Neutrophil (primary cell): ENCODE results near the gene AGR2.

Experiments
- H3K27ac ChIP-seq: fragments of 200-600 bp; sonication (generic); 2 replicates; pipeline ENCODE4 v1.5.1; 2016; ENCODE audit warnings: mild to moderate bottlenecking, moderate library complexity
- H3K27me3 ChIP-seq: fragments of 200-600 bp; sonication (generic); 2 replicates; pipeline ENCODE4 v1.6.0; 2016; ENCODE audit warnings: mild to moderate bottlenecking
- H3K36me3 ChIP-seq: fragments of 200-600 bp; sonication (generic); 2 replicates; pipeline ENCODE4 v1.5.1; 2017
- H3K4me1 ChIP-seq, 2 experiments: fragments of 200-600 bp in 1 of 2; sonication (generic) in 1 of 2; 1 replicate in 1 of 2; 2 replicates in 1 of 2; pipeline versions ENCODE4 v1.5.1 to v1.6.1; 2013 to 2016; ENCODE audit warnings: low read depth in 1 of 2, low read length in 1 of 2, mild to moderate bottlenecking in 1 of 2, moderate library complexity in 1 of 2; ENCODE audit not compliant: control insufficient read depth in 1 of 2, insufficient read depth in 1 of 2
- H3K4me3 ChIP-seq, 2 experiments: fragments of 200-600 bp in 1 of 2; sonication (generic) in 1 of 2; 1 replicate in 1 of 2; 2 replicates in 1 of 2; pipeline ENCODE4 v1.5.1; 2013 to 2016; ENCODE audit warnings: low read depth in 1 of 2, low read length in 1 of 2, mild to moderate bottlenecking in 1 of 2, moderate library complexity in 1 of 2
- H3K9me3 ChIP-seq: fragments of 200-600 bp; sonication (generic); 2 replicates; pipeline ENCODE4 v1.5.1; 2016
- CTCF ChIP-seq: fragments of 200-600 bp; sonication (generic); IDR thresholded peaks from 2 replicates; pipeline ENCODE4 v1.5.1; 2016; ENCODE audit warnings: antibody characterized with exemption

AGR2 gene

GRCh38 chr7:16822029-16822428 lies 17.2 kb upstream of the AGR2 start:
- H3K9me3 ChIP-seq: no peaks in the 10 kb centered on the region
- no peak overlapping the region for H3K27ac ChIP-seq
- no peaks in the 10 kb centered on the region for H3K27me3 ChIP-seq
- no peaks in the 10 kb centered on the region for H3K36me3 ChIP-seq
- no peak overlapping the region for H3K4me3 ChIP-seq
- TF ChIP-seq CTCF: no peak
- no peaks in the 10 kb centered on the region for H3K4me1 ChIP-seq

GRCh38 chr7:16818732-16819131 lies 13.9 kb upstream of the AGR2 start:
- H3K27ac ChIP-seq: no peak overlapping the region
- no peaks in the 10 kb centered on the region for H3K36me3 ChIP-seq
- no peak overlapping the region for H3K4me3 ChIP-seq
- H3K9me3 ChIP-seq: no peaks in the 10 kb centered on the region
- H3K27me3 ChIP-seq: no peaks in the 10 kb centered on the region
- no peak for TF ChIP-seq CTCF
- no peaks in the 10 kb centered on the region for H3K4me1 ChIP-seq

GRCh38 chr7:16817536-16817935 lies 12.7 kb upstream of the AGR2 start:
- Histone ChIP-seq H3K4me1 (no peaks in the 10 kb centered on the region), H3K36me3 (no peaks in the 10 kb centered on the region), H3K4me3 (no peak overlapping the region)

GRCh38 chr7:16816824-16817223 lies 12.0 kb upstream of the AGR2 start:
- no peak overlapping the region for H3K4me3 ChIP-seq
- TF ChIP-seq CTCF: no peak
- H3K4me1 ChIP-seq: no peaks in the 10 kb centered on the region
- H3K9me3 ChIP-seq: no peaks in the 10 kb centered on the region
- H3K36me3 ChIP-seq: no peaks in the 10 kb centered on the region
- H3K27me3 ChIP-seq: no peaks in the 10 kb centered on the region
- no peak overlapping the region for H3K27ac ChIP-seq

More at GRCh38 chr7:16817536-16817935, 12.7 kb upstream of the AGR2 start:
- TF ChIP-seq CTCF: no peak
- Histone ChIP-seq H3K27me3 (no peaks in the 10 kb centered on the region), H3K9me3 (no peaks in the 10 kb centered on the region), H3K27ac (no peak overlapping the region)

GRCh38 chr7:16815001-16815400 lies 10.2 kb upstream of the AGR2 start:
- Histone ChIP-seq H3K27me3 (no peaks in the 10 kb centered on the region), H3K4me1 (no peaks in the 10 kb centered on the region), H3K4me3 (no peak overlapping the region), H3K27ac (no peak overlapping the region), H3K36me3 (no peaks in the 10 kb centered on the region), H3K9me3 (no peaks in the 10 kb centered on the region)
- no peak for TF ChIP-seq CTCF

- no peak overlapping the region for H3K27ac ChIP-seq
- no peak overlapping the region for H3K4me3 ChIP-seq
- no peaks in the 10 kb centered on the region for H3K36me3 ChIP-seq
- no peaks in the 10 kb centered on the region for H3K9me3 ChIP-seq
- H3K27me3 ChIP-seq: no peaks in the 10 kb centered on the region
- no peak for TF ChIP-seq CTCF
- H3K4me1 ChIP-seq: no peaks in the 10 kb centered on the region
Measured at GRCh38 chr7:16813232-16813616, 8.4 kb upstream of the AGR2 start.
